ENCODE measurements around the gene UBTD1. TPM values are rescaled to one million over a fixed set of nuclear protein-coding genes. Genes with fewer than 3 reads are reported as not detected.
"Not testable (repeated sequence)": the region's sequence is repeated elsewhere in the genome, so short reads cannot be mapped to it uniquely, and the experiment has no call there.

UBTD1 gene
- total RNA-seq, 1 donor from 2014 or later: 11.6 TPM

DNA sequence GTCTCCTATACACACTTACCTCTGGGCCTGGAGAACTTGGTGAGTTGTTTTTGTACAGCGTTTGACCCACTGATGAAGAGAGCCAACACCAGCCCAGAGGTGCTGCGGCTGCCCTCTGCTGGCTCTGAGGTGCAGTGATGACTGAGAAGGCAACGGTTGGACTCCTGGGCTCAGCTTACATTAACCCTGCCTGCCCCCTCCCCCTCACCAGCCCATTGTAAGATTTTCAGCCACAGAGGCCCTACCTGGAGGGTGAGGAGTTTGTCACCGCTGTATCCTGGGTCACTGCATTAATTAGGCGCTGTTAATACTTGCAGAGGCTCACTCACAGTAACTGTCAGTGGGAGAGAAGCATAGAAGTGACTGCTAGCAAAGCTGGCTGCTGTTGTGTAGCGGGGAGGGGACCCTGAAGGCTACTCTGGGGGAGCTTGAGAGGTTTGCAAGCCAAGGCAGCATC is 54.9 kb downstream of the UBTD1 start:
- TF ChIP-seq, protein P1, sequence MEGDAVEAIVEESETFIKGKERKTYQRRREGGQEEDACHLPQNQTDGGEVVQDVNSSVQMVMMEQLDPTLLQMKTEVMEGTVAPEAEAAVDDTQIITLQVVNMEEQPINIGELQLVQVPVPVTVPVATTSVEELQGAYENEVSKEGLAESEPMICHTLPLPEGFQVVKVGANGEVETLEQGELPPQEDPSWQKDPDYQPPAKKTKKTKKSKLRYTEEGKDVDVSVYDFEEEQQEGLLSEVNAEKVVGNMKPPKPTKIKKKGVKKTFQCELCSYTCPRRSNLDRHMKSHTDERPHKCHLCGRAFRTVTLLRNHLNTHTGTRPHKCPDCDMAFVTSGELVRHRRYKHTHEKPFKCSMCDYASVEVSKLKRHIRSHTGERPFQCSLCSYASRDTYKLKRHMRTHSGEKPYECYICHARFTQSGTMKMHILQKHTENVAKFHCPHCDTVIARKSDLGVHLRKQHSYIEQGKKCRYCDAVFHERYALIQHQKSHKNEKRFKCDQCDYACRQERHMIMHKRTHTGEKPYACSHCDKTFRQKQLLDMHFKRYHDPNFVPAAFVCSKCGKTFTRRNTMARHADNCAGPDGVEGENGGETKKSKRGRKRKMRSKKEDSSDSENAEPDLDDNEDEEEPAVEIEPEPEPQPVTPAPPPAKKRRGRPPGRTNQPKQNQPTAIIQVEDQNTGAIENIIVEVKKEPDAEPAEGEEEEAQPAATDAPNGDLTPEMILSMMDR (conservative IDR thresholded peaks at IDR 0.05): peak; percentile 86
- no peaks in the 10 kb centered on the region for H3K27me3 Mint-ChIP-seq
- no peaks in the 10 kb centered on the region for H3K36me3 Mint-ChIP-seq
- H3K4me3 Mint-ChIP-seq: peak overlapping the region; percentile 62
- H3K9me3 Mint-ChIP-seq: no peaks in the 10 kb centered on the region
- peaks cover 27% of the 10 kb centered on the region for H3K4me1 Mint-ChIP-seq (ENCODE audit: unreplicated experiment)
- no peak for DNase-seq (ENCODE audit: extremely low spot score, unreplicated experiment)
- H3K27ac Mint-ChIP-seq: peak overlapping the region; percentile 72

DNA sequence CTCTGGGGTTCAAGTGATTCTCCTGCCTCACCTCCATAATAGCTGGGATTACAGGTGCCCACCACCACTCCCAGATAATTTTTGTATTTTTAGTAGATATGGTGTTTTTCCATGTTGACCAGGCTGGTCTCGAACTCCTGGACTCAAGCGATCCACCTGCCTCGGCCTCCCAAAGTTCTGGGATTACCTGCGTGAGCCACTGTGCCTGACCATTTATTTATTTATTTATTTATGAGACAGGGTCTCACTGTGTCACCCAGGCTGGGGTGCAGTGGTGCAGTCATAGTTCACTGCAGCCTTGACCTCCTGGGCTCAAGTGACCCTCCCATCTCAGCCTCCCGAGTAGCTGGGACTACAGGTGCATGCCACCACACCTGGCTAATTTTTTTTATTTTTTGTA is 55.6 kb downstream of the UBTD1 start:
- H3K36me3 Mint-ChIP-seq; DNase-seq (ENCODE audit: extremely low spot score, unreplicated experiment); H3K4me3 Mint-ChIP-seq; H3K9me3 Mint-ChIP-seq; H3K27ac Mint-ChIP-seq; H3K27me3 Mint-ChIP-seq: not testable (repeated sequence)
- peaks cover 23% of the 10 kb centered on the region for H3K4me1 Mint-ChIP-seq (ENCODE audit: unreplicated experiment)

- H3K27ac Mint-ChIP-seq; H3K4me3 Mint-ChIP-seq; H3K27me3 Mint-ChIP-seq; DNase-seq (ENCODE audit: extremely low spot score, unreplicated experiment); H3K36me3 Mint-ChIP-seq; H3K9me3 Mint-ChIP-seq: not testable (repeated sequence)
- peaks cover 11% of the 10 kb centered on the region for H3K4me1 Mint-ChIP-seq (ENCODE audit: unreplicated experiment)
Observed at GRCh38 chr10:97555541-97555940, 56.8 kb downstream of the UBTD1 start.

DNA sequence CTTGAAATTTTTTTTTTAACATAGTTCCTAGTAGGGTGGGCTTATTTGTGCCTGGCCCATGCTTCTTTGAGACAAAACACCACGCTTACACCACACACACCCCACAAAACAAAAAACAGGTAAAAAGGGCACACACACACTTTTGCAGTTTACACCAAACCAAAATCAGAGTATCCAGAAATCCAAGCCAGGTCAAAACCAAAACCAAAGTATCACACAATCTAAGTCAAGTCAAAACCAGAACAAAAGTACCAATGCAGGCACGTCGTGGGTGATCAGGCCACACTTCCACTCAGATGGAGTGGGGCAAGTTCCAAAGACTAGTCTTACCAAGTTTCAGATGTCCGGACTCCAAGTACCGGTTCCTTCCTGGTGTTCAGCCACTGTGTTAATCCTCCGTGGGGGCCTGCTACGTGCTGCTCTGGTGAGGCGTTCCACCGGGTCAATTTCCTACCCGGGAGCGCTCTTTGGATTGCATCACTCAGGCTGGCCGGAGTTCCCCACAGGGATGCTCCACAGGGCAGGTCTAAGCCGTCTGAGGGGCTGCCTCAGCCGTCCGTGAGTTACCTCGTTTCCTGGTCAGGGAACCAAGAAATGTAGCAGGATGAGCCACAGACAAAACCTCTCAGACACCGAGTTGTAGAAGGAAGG is 62.1 kb downstream of the UBTD1 start:
- not testable (repeated sequence) for H3K4me1 Mint-ChIP-seq (ENCODE audit: unreplicated experiment); H3K27me3 Mint-ChIP-seq; H3K36me3 Mint-ChIP-seq; H3K4me3 Mint-ChIP-seq; H3K27ac Mint-ChIP-seq; DNase-seq (ENCODE audit: extremely low spot score, unreplicated experiment)
- H3K9me3 Mint-ChIP-seq: peaks cover 14% of the 10 kb centered on the region

GRCh38 chr10:97561386-97562077 is 62.8 kb downstream of the UBTD1 start:
- peaks cover 14% of the 10 kb centered on the region for H3K9me3 Mint-ChIP-seq
- not testable (repeated sequence) for H3K27ac Mint-ChIP-seq; DNase-seq (ENCODE audit: extremely low spot score, unreplicated experiment); H3K27me3 Mint-ChIP-seq; H3K4me3 Mint-ChIP-seq; H3K36me3 Mint-ChIP-seq; H3K4me1 Mint-ChIP-seq (ENCODE audit: unreplicated experiment)

- not testable (repeated sequence) for H3K4me3 Mint-ChIP-seq; H3K36me3 Mint-ChIP-seq; H3K4me1 Mint-ChIP-seq (ENCODE audit: unreplicated experiment); DNase-seq (ENCODE audit: extremely low spot score, unreplicated experiment); H3K27me3 Mint-ChIP-seq
- H3K9me3 Mint-ChIP-seq: peaks cover 14% of the 10 kb centered on the region
- H3K27ac Mint-ChIP-seq: peak overlapping the region; percentile 28
Observed at GRCh38 chr10:97562329-97562728, 63.6 kb downstream of the UBTD1 start.

GRCh38 chr10:97563337-97563736 is 64.6 kb downstream of the UBTD1 start:
- no peak for DNase-seq (ENCODE audit: extremely low spot score, unreplicated experiment)
- no peak overlapping the region for H3K27ac Mint-ChIP-seq
- peaks cover 4% of the 10 kb centered on the region for H3K4me1 Mint-ChIP-seq (ENCODE audit: unreplicated experiment)
- TF ChIP-seq, protein P1 (conservative IDR thresholded peaks at IDR 0.05): no peak
- no peaks in the 10 kb centered on the region for H3K36me3 Mint-ChIP-seq
- H3K4me3 Mint-ChIP-seq: no peak overlapping the region
- peaks cover 14% of the 10 kb centered on the region for H3K9me3 Mint-ChIP-seq
- H3K27me3 Mint-ChIP-seq: no peaks in the 10 kb centered on the region

DNA sequence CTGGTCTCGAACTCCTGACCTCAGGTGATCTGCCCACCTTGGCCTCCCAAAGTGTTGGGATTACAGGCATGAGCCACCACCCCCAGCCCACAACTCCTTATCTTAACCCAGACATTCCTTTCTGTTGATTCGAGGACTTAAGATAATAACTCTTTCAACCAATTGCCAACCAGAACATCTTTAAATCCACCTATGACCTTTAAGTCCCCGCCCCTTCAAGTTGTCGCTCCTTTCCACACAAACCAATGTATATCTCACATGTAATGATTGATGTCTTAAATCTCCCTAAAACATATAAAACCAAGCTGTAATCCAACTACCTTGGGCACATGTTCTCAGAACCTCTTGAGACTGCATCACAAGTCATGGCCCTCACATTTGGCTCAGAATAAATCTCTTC is 66.1 kb downstream of the UBTD1 start:
- Mint-ChIP-seq H3K4me3 (no peak overlapping the region), H3K27me3 (no peaks in the 10 kb centered on the region), H3K27ac (no peak overlapping the region), H3K36me3 (no peaks in the 10 kb centered on the region), H3K4me1 (ENCODE audit: unreplicated experiment) (peaks cover 4% of the 10 kb centered on the region), H3K9me3 (peaks cover 14% of the 10 kb centered on the region)
- TF ChIP-seq, protein P1 (conservative IDR thresholded peaks at IDR 0.05): no peak
- DNase-seq (ENCODE audit: extremely low spot score, unreplicated experiment): no peak

Data from type B pancreatic cell (in vitro differentiated cells).